Progenitor cell of endocrine pancreas (in vitro differentiated cells): ENCODE measurements around the gene SYNPO2. TPM values are rescaled to one million over a fixed set of nuclear protein-coding genes. Genes with fewer than 3 reads are reported as not detected.

Experiments used
- DNase-seq: peaks from one replicate; pipeline ENCODE4 v3.0.0; 2021; ENCODE audit warnings: low spot score; ENCODE audit not compliant: unreplicated experiment
- H3K27ac Mint-ChIP-seq: 2 replicates; pipeline ENCODE4 v1.8.0; 2021; ENCODE audit warnings: mild to moderate bottlenecking, moderate library complexity, mixed read lengths
- H3K27me3 Mint-ChIP-seq: 2 replicates; pipeline ENCODE4 v1.8.0; 2021; ENCODE audit warnings: mixed read lengths
- H3K36me3 Mint-ChIP-seq: 2 replicates; pipeline ENCODE4 v1.8.0; 2022; ENCODE audit warnings: mixed read lengths; ENCODE audit not compliant: insufficient read depth
- H3K4me1 Mint-ChIP-seq: 2 replicates; pipeline ENCODE4 v1.8.0; 2021; ENCODE audit warnings: low read depth, mixed read lengths
- H3K4me3 Mint-ChIP-seq: 2 replicates; pipeline ENCODE4 v1.8.0; 2021; ENCODE audit warnings: low read depth, mild to moderate bottlenecking, moderate library complexity, mixed read lengths
- H3K9me3 Mint-ChIP-seq: 2 replicates; pipeline ENCODE4 v1.8.0; 2021; ENCODE audit warnings: low read depth, mixed read lengths
- CTCF ChIP-seq: fragments of 200-600 bp; sonication (generic); IDR thresholded peaks from one replicate; pipeline ENCODE4 v1.5.0; 2021; ENCODE audit warnings: antibody characterized with exemption, mild to moderate bottlenecking; ENCODE audit not compliant: unreplicated experiment
- total RNA-seq: library from RNA; stranded (reverse); gene quantifications from 2 replicates; pipeline ENCODE4 v1.2.1, GENCODE V29; 2021

Gene SYNPO2
- total RNA-seq, 1 donor from 2014 or later: 1.3 TPM

GRCh38 chr4:119038116-119038841 is 149.6 kb downstream of the SYNPO2 start:
- Mint-ChIP-seq H3K4me1 (peaks cover 21% of the 10 kb centered on the region), H3K36me3 (no peaks in the 10 kb centered on the region), H3K27ac (no peak overlapping the region), H3K27me3 (no peaks in the 10 kb centered on the region), H3K9me3 (no peaks in the 10 kb centered on the region), H3K4me3 (no peak overlapping the region)
- no peak for TF ChIP-seq CTCF
- DNase-seq: no peak

DNA sequence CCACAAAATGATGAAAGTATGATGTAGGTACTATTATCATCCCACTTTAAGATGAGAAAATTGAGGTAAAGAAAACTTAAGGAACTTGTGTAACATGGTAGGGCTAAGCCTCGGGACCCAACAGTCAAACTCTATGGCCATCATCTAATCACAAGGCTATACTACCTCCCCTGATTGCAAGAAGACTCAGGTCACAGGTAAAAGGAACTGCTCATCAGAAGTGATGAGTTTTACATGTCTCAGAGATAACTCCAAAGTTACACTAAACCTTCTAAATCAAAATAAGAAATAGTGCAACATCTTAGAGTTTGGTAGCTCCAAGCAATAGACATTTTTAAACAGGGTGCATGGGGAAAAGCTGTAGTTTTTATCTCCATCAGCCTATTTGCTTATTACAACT is 150.5 kb downstream of the SYNPO2 start:
- no peaks in the 10 kb centered on the region for H3K9me3 Mint-ChIP-seq
- H3K27me3 Mint-ChIP-seq: no peaks in the 10 kb centered on the region
- TF ChIP-seq CTCF: no peak
- H3K4me3 Mint-ChIP-seq: no peak overlapping the region
- H3K27ac Mint-ChIP-seq: no peak overlapping the region
- peaks cover 21% of the 10 kb centered on the region for H3K4me1 Mint-ChIP-seq
- no peak for DNase-seq
- H3K36me3 Mint-ChIP-seq: no peaks in the 10 kb centered on the region

- Mint-ChIP-seq H3K36me3 (no peaks in the 10 kb centered on the region), H3K4me3 (no peak overlapping the region), H3K27ac (no peak overlapping the region), H3K4me1 (peaks cover 21% of the 10 kb centered on the region), H3K27me3 (no peaks in the 10 kb centered on the region), H3K9me3 (no peaks in the 10 kb centered on the region)
- peak; percentile 31 for TF ChIP-seq CTCF
- DNase-seq: no peak
These were observed 151.1 kb downstream of the SYNPO2 start for GRCh38 chr4:119039779-119040178.

- no peaks in the 10 kb centered on the region for H3K27me3 Mint-ChIP-seq
- TF ChIP-seq CTCF: no peak
- no peaks in the 10 kb centered on the region for H3K36me3 Mint-ChIP-seq
- no peak overlapping the region for H3K4me3 Mint-ChIP-seq
- DNase-seq: no peak
- H3K4me1 Mint-ChIP-seq: peaks cover 21% of the 10 kb centered on the region
- H3K9me3 Mint-ChIP-seq: no peaks in the 10 kb centered on the region
- H3K27ac Mint-ChIP-seq: no peak overlapping the region
These were observed 151.6 kb downstream of the SYNPO2 start for GRCh38 chr4:119040261-119040660.

DNA sequence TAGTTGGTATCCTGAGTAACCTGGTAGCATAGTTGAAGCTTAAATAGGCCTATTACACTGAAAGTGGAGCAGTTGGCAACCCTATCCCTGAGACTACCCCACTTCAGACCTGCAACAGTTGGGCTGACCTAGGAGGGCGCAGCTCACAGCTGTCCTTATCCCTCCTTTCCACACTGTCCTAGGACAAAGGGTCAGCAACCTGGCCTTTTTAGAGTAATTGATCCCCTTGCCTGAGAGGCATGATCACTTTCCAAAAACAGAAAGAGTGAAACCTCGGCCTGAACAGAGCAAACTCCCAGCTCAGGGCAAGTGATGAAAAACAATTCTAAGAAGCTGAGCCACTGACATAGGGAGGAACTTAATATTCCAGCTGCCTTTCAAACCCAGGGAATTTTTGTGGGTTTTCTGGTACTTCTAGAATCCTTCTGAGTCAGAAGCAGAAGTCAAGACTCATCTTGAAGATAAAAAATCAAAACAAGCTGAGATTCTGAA is 152.1 kb downstream of the SYNPO2 start:
- H3K27ac Mint-ChIP-seq: peak overlapping the region; percentile 37
- H3K4me3 Mint-ChIP-seq: no peak overlapping the region
- no peak for TF ChIP-seq CTCF
- DNase-seq: no peak
- H3K36me3 Mint-ChIP-seq: no peaks in the 10 kb centered on the region
- no peaks in the 10 kb centered on the region for H3K27me3 Mint-ChIP-seq
- no peaks in the 10 kb centered on the region for H3K9me3 Mint-ChIP-seq
- peaks cover 21% of the 10 kb centered on the region for H3K4me1 Mint-ChIP-seq
